ENCODE data around the gene UBL7. TPM values are rescaled to one million over a fixed set of nuclear protein-coding genes. Genes with fewer than 3 reads are reported as not detected.

The UBL7 gene
- total RNA-seq, 1 experiment from 2014 or later: 54.5 TPM

DNA sequence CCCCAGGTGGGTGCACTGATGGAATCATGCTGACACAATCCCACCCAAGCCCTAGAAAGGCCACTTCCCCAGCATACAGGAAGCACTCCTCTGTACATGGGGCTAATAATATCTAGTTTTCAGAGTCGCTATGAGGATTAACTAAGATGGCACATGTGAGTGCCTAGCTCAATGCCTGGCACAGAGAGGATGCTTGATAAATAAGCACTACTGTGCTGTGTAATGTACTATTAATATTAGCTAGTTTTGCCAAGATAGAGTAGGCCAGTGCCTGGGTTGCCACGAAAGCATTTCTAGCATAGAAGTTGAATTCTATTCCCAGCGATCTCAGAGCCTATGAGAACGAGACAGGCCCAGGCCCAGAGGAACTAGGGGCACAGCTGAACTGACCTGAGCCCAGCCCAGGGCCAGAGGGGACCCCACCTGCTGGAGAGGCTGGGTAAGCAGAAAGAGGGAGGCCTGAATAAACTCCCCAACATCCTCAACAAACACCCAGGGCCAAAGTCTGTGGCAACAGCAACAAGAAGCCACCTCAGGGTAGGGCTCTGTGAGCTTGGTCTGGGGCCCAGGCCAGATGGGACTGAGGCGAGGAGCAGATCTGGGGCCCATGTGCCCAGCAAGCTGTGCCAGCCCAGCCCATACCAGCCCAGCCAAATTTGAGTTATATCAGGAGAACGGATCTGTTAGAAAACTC is 19.6 kb downstream of the UBL7 start:
- no peaks in the 10 kb centered on the region; the same call in 1 of the 2 replicates for H3K9me3 ChIP-seq (replicated peaks)
- H3K27me3 ChIP-seq (replicated peaks): no peaks in the 10 kb centered on the region
- DNase-seq (ENCODE audit: low read depth in 1 of 2, low spot score in 2 of 2): no peak
- no peak overlapping the region for H3K4me3 ChIP-seq
- H3K4me1 ChIP-seq (replicated peaks): peaks cover 14% of the 10 kb centered on the region
- H3K27ac ChIP-seq: no peak overlapping the region
- H3K36me3 ChIP-seq: no peaks in the 10 kb centered on the region

DNA sequence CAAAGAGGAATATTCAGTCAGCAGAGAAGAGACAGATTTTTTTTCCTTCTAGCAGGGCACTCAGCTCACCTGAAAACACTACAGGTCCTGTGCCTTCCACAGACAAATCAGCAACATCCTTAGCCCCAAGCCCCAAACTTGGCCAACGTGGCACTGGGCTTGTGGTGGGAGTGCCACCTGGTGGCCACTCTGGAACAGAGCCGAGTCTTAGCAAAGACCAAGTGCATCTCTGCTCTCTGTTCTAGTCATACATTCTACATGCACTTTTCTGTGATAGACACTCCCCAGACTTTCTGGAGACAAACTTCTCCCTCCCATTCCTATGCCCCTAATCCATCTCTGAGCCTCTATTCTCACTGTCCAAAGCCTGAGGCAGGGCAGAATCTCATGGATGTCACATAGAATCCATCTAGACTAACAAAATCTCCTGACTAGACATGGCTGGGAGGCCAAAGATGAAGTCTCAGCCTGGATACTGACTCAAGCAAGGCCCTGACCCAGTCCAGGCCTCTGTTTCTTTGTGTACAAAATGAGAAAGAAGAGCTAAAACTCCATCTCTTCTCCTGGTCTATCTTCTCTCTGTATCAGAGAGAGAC is 22.1 kb downstream of the UBL7 start:
- H3K9me3 ChIP-seq (replicated peaks): no peaks in the 10 kb centered on the region; the same call in 1 of the 2 replicates
- H3K36me3 ChIP-seq: no peaks in the 10 kb centered on the region
- H3K4me1 ChIP-seq (replicated peaks): peaks cover 20% of the 10 kb centered on the region
- DNase-seq (ENCODE audit: low read depth in 1 of 2, low spot score in 2 of 2): peak; percentile 60 to 70
- no peaks in the 10 kb centered on the region for H3K27me3 ChIP-seq (replicated peaks)
- H3K27ac ChIP-seq: no peak overlapping the region
- H3K4me3 ChIP-seq: no peak overlapping the region

- Histone ChIP-seq H3K4me1 (replicated peaks) (peaks cover 20% of the 10 kb centered on the region), H3K4me3 (no peak overlapping the region), H3K36me3 (peaks cover 5% of the 10 kb centered on the region), H3K27ac (no peak overlapping the region), H3K27me3 (replicated peaks) (no peaks in the 10 kb centered on the region; the same call in 1 of the 2 replicates), H3K9me3 (replicated peaks) (peaks cover 5% of the 10 kb centered on the region)
- DNase-seq (ENCODE audit: low read depth in 1 of 2, low spot score in 2 of 2): no peak
Measured at GRCh38 chr15:74438206-74438605, 22.8 kb downstream of the UBL7 start.

- Histone ChIP-seq H3K4me3 (peak overlapping the region; percentile 97), H3K27me3 (replicated peaks) (no peaks in the 10 kb centered on the region; the same call in 1 of the 2 replicates), H3K36me3 (peaks cover 5% of the 10 kb centered on the region), H3K9me3 (replicated peaks) (peaks cover 6% of the 10 kb centered on the region), H3K4me1 (replicated peaks) (peaks cover 22% of the 10 kb centered on the region), H3K27ac (no peak overlapping the region)
- no peak for DNase-seq (ENCODE audit: low read depth in 1 of 2, low spot score in 2 of 2)
Measured at GRCh38 chr15:74434263-74435136, 26.5 kb downstream of the UBL7 start.

- H3K36me3 ChIP-seq: peaks cover 5% of the 10 kb centered on the region
- H3K9me3 ChIP-seq (replicated peaks): peaks cover 6% of the 10 kb centered on the region
- H3K4me3 ChIP-seq: peak within 1 kb of the TSS; percentile 97
- no peak within 1 kb of the TSS for H3K27ac ChIP-seq
- H3K4me1 ChIP-seq (replicated peaks): peaks cover 22% of the 10 kb centered on the region
- no peaks in the 10 kb centered on the region; the same call in 1 of the 2 replicates for H3K27me3 ChIP-seq (replicated peaks)
- DNase-seq (ENCODE audit: low read depth in 1 of 2, low spot score in 2 of 2): peak; percentile 62 to 82
Measured at GRCh38 chr15:74433592-74434262, 27.2 kb downstream of the UBL7 start, which contains the start of gene SEMA7A. SEMA7A (minus strand) TSS chr15:74433958; CDS start chr15:74433918, 40 bp downstream.

DNA sequence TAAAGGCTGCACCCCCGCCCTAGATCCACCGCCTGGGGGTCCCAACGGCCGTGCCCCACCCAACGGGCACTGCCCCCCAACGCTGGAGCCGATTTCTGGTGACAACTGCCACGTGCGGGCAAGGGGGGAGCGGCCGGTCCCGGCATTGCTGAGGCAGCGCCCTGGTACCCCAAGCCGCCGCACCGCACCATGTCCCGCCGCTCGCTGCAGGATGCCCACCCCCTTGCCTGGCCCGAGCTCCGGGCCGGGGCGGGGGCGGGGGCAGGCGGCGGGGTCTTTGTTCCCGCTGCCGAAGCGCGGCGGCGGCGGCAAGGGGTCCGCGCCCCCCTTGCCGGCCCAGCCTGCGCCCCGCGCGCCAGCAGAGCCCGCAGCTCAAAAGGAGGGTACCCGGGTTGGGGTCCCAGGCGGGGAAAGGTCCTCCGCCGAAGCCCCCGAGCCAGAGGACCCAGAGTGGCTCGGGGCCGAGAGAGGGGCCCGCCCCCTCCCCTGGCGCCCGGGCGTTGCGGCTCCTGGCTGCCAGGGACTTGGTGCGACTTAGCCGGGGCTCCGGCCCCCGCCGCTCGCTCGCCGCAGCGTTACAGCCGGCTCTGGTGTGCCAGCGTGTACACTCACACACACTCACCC is 27.9 kb downstream of the UBL7 start:
- H3K27ac ChIP-seq: no peak overlapping the region

GRCh38 chr15:74432271-74432967 is 28.5 kb downstream of the UBL7 start:
- Histone ChIP-seq H3K4me3 (peak overlapping the region; percentile 97), H3K4me1 (replicated peaks) (peaks cover 22% of the 10 kb centered on the region), H3K9me3 (replicated peaks) (peaks cover 6% of the 10 kb centered on the region), H3K36me3 (peaks cover 5% of the 10 kb centered on the region), H3K27ac (no peak overlapping the region), H3K27me3 (replicated peaks) (no peaks in the 10 kb centered on the region; the same call in 1 of the 2 replicates)
- no peak for DNase-seq (ENCODE audit: low read depth in 1 of 2, low spot score in 2 of 2)

More for the DNA sequence above, 27.9 kb downstream of the UBL7 start:
- H3K27me3 ChIP-seq (replicated peaks): no peaks in the 10 kb centered on the region; the same call in 1 of the 2 replicates
- H3K4me1 ChIP-seq (replicated peaks): peaks cover 22% of the 10 kb centered on the region
- peaks cover 6% of the 10 kb centered on the region for H3K9me3 ChIP-seq (replicated peaks)
- peak overlapping the region; percentile 97 for H3K4me3 ChIP-seq
- H3K36me3 ChIP-seq: peaks cover 5% of the 10 kb centered on the region
- DNase-seq (ENCODE audit: low read depth in 1 of 2, low spot score in 2 of 2): no peak

DNA sequence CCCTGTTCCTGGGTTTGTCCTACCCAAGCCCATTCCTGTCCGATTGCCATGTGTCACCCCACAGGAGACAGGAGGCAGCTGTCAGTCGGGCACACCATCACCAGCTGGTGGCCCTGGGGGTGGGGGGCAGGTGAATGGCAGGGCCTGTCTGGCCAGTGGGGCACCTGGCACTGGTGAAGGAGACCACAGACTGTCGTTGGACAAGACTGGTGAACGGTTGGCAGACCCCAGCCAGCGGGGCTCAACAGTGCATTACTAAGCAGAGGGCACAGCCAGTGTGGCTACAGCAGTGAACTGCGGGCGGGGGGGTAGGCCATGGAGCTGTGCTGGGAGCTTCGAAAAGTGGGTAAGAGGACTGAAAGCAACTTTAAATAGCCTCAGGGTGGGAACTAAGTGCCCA is 29.3 kb downstream of the UBL7 start:
- H3K27me3 ChIP-seq (replicated peaks): no peaks in the 10 kb centered on the region; the same call in 1 of the 2 replicates
- peaks cover 22% of the 10 kb centered on the region for H3K4me1 ChIP-seq (replicated peaks)
- peaks cover 6% of the 10 kb centered on the region for H3K9me3 ChIP-seq (replicated peaks)
- no peak overlapping the region for H3K27ac ChIP-seq
- peaks cover 5% of the 10 kb centered on the region for H3K36me3 ChIP-seq
- no peak overlapping the region for H3K4me3 ChIP-seq
- DNase-seq (ENCODE audit: low read depth in 1 of 2, low spot score in 2 of 2): no peak

- H3K9me3 ChIP-seq (replicated peaks): peaks cover 6% of the 10 kb centered on the region
- peaks cover 22% of the 10 kb centered on the region for H3K4me1 ChIP-seq (replicated peaks)
- no peaks in the 10 kb centered on the region; the same call in 1 of the 2 replicates for H3K27me3 ChIP-seq (replicated peaks)
- no peak overlapping the region for H3K27ac ChIP-seq
- H3K4me3 ChIP-seq: no peak overlapping the region
- H3K36me3 ChIP-seq: peaks cover 5% of the 10 kb centered on the region
- no peak for DNase-seq (ENCODE audit: low read depth in 1 of 2, low spot score in 2 of 2)
Measured at GRCh38 chr15:74431116-74431515, 29.8 kb downstream of the UBL7 start.

DNA sequence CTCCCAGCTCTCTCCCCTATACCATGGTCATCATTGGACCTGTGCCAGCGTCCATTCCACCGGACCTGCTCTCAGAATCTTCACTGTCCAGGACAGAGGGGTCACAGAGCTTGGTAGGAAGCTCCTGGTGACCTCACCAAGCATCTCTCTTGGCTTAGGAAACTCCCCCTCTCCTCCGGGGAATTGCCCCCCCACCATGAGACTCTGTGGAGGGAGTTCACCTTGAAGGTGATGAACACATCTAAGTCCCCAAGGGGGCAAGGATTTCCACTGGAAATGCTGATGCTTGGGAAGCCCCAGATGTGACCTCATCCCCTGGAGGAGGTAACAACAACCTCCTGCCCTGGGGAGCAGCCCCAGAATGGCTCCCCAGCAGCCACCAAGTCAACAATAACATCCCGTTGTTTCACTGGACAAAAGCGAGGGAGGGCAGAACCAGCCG is 30.4 kb downstream of the UBL7 start:
- no peak overlapping the region for H3K4me3 ChIP-seq
- no peak overlapping the region for H3K27ac ChIP-seq
- H3K4me1 ChIP-seq (replicated peaks): peaks cover 22% of the 10 kb centered on the region
- no peaks in the 10 kb centered on the region; the same call in 1 of the 2 replicates for H3K27me3 ChIP-seq (replicated peaks)
- peaks cover 5% of the 10 kb centered on the region for H3K36me3 ChIP-seq
- DNase-seq (ENCODE audit: low read depth in 1 of 2, low spot score in 2 of 2): no peak
- peaks cover 6% of the 10 kb centered on the region for H3K9me3 ChIP-seq (replicated peaks)

DNA sequence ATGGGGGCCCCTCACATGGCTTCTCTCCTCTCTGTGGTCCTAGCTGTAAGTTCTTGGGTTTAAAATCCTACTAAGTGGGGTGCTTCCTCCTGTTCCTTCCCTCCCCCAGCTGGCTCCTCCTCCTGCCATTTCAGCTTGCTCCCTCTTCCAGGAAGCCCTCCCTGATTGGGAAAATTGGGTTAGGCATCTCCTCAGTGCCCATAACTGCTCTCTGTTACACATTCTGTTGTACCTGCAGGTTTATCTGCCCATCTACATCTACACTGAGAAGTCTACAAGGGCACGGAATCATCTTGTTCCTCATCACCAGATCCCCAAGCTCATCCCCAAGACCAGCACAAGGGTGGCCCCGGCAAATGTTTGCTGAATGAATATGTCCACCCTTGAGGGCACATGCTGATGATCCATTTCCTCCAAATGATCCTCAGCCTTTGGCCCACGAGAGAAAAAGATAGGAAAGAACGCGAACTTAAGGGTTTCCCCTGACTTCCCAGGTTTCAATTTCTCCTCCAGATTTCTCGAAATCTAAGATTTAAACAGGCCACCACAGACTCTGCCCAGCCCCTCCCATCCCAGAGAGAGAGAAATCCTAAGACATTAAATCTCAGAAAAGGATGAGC is 31.1 kb downstream of the UBL7 start:
- Histone ChIP-seq H3K36me3 (peaks cover 5% of the 10 kb centered on the region), H3K27ac (no peak overlapping the region), H3K4me1 (replicated peaks) (peaks cover 22% of the 10 kb centered on the region), H3K9me3 (replicated peaks) (peaks cover 6% of the 10 kb centered on the region), H3K27me3 (replicated peaks) (no peaks in the 10 kb centered on the region; the same call in 1 of the 2 replicates), H3K4me3 (no peak overlapping the region)
- no peak for DNase-seq (ENCODE audit: low read depth in 1 of 2, low spot score in 2 of 2)
